C4-2B (cell line): ENCODE data around the gene TMEM132D.

Experiments used
- CTCF ChIP-seq: fragments of 450-650 bp; conservative IDR thresholded peaks from 2 replicates; pipeline ENCODE4 v1.5.1; 2017; ENCODE audit warnings: mild to moderate bottlenecking
- ZFX ChIP-seq: fragments of 450-650 bp; IDR thresholded peaks from 2 replicates; pipeline ENCODE4 v1.6.1; 2017

GRCh38 chr12:129851296-129851695 lies 52.5 kb downstream of the TMEM132D start:
- TF ChIP-seq CTCF (no peak), ZFX (no peak)
